Measurements from ENCODE around the gene TAP2. TPM values are rescaled to one million over a fixed set of nuclear protein-coding genes. Genes with fewer than 3 reads are reported as not detected.

Gene TAP2
- total RNA-seq (2021; fragmentation: NEBNext Ultra II Directional; extraction: Animal tissue kit (Norgen Biotek cat#: 25700)) = 10 to 100 TPM; 25.3 to 47.5 (median 39.2) TPM
- long read RNA-seq, partial matches to known transcripts = 0 of 1 reads
- long read RNA-seq, other reads (novel, unspliced or antisense) = 1 of 1 reads

DNA sequence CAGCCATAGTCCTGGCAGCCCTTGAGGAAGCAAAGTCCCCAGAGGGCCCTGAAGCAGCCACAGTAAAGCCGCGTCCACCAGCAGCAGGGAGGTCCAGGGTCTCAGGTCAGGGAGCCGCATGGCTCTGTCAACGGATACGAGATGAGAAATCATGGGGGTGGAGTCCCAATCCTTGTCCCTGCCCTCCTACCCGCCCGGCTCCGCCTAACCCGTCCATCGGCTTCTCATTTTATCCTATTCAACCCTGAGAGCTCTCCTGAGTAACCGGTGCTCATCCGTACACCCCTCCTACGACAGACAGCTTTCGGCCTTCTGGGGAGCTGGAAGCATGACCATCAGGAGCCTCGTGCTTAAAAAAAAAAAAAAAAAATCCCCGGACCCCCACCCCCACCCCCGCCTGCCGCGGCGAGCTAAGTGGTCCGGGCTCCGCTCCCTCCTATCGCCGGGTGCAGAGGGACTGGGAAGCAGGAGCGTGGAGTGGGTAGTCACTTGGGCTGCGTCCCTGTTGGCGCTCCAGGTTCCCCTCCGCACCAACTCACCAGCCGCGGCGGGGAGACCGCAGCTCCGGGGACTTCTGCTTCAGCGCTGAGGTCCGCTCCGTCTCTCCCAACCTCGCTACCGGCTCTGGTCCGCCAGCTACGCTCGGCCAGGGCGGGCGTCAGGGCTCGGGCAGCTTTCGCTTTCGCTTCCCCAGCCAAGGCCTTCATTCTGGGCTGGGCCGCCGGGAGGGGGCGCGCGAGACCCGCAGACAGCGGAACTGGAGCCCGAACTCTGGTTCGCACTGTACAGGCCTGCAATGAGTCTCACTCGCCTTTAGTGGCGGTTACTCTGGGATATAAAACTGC, at the start of gene TAP2:
Gene TAP2 (minus strand): TSS at position 626 of the 845 bp plus-strand sequence. CDS start 506 bp downstream, at position 120.
- peaks cover 22% of the 10 kb centered on the region for H3K36me3 Mint-ChIP-seq (ENCODE audit: low read depth)
- peaks cover 3% of the 10 kb centered on the region; the same call in 1 of the 2 replicates for H3K27me3 Mint-ChIP-seq (ENCODE audit: insufficient read depth)
- H3K4me3 Mint-ChIP-seq = peak within 1 kb of the TSS; percentile 88
- no peaks in the 10 kb centered on the region for H3K9me3 Mint-ChIP-seq
- H3K27ac Mint-ChIP-seq = peak within 1 kb of the TSS; percentile 85
- DNase-seq = peak; percentile 91
- TF ChIP-seq, protein P1, sequence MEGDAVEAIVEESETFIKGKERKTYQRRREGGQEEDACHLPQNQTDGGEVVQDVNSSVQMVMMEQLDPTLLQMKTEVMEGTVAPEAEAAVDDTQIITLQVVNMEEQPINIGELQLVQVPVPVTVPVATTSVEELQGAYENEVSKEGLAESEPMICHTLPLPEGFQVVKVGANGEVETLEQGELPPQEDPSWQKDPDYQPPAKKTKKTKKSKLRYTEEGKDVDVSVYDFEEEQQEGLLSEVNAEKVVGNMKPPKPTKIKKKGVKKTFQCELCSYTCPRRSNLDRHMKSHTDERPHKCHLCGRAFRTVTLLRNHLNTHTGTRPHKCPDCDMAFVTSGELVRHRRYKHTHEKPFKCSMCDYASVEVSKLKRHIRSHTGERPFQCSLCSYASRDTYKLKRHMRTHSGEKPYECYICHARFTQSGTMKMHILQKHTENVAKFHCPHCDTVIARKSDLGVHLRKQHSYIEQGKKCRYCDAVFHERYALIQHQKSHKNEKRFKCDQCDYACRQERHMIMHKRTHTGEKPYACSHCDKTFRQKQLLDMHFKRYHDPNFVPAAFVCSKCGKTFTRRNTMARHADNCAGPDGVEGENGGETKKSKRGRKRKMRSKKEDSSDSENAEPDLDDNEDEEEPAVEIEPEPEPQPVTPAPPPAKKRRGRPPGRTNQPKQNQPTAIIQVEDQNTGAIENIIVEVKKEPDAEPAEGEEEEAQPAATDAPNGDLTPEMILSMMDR (IDR thresholded peaks at IDR 0.05) = peak; percentile 97
- H3K4me1 Mint-ChIP-seq (ENCODE audit: low read depth) = peaks cover 41% of the 10 kb centered on the region

DNA sequence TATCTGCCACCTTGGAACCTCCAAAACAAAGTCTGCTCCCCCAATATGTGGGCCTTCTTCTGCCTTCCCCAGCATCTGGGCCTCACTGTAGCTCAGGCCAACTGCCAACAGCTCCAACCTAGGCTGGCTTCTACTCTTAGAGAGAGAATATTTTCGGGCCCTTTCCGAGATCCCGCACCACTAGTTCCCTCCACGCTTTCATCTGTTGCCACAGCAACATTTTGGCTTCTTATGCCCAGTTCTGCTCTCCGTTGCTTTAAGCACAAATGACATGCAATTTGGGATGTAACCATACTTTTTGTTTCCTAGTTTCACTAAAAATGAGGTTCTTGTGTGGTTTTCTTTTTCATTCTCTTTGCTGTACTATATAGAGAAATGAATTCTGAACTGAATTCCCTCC, 49.1 kb upstream of the TAP2 start:
- no peaks in the 10 kb centered on the region for H3K9me3 Mint-ChIP-seq
- no peak for DNase-seq
- H3K27ac Mint-ChIP-seq = no peak overlapping the region
- H3K27me3 Mint-ChIP-seq (ENCODE audit: insufficient read depth) = no peaks in the 10 kb centered on the region; the same call in none of the 2 replicates
- H3K4me3 Mint-ChIP-seq = no peak overlapping the region
- no peaks in the 10 kb centered on the region for H3K36me3 Mint-ChIP-seq (ENCODE audit: low read depth)
- TF ChIP-seq, protein P1 (IDR thresholded peaks at IDR 0.05) = no peak
- peaks cover 49% of the 10 kb centered on the region for H3K4me1 Mint-ChIP-seq (ENCODE audit: low read depth)

- peaks cover 52% of the 10 kb centered on the region for H3K4me1 Mint-ChIP-seq (ENCODE audit: low read depth)
- DNase-seq = peak; percentile 86
- H3K27ac Mint-ChIP-seq = peak overlapping the region; percentile 61; the same call in 1 of the 2 replicates
- no peaks in the 10 kb centered on the region for H3K36me3 Mint-ChIP-seq (ENCODE audit: low read depth)
- TF ChIP-seq, protein P1 (IDR thresholded peaks at IDR 0.05) = no peak
- no peak overlapping the region for H3K4me3 Mint-ChIP-seq
- H3K27me3 Mint-ChIP-seq (ENCODE audit: insufficient read depth) = no peaks in the 10 kb centered on the region; the same call in none of the 2 replicates
- no peaks in the 10 kb centered on the region for H3K9me3 Mint-ChIP-seq
These were observed 48.3 kb upstream of the TAP2 start for GRCh38 chr6:32886681-32887383.

- H3K27ac Mint-ChIP-seq = no peak overlapping the region
- no peak overlapping the region for H3K4me3 Mint-ChIP-seq
- TF ChIP-seq, protein P1 (IDR thresholded peaks at IDR 0.05) = peak; percentile 83
- H3K36me3 Mint-ChIP-seq (ENCODE audit: low read depth) = no peaks in the 10 kb centered on the region
- H3K9me3 Mint-ChIP-seq = no peaks in the 10 kb centered on the region
- H3K4me1 Mint-ChIP-seq (ENCODE audit: low read depth) = peaks cover 52% of the 10 kb centered on the region
- DNase-seq = peak; percentile 61
- H3K27me3 Mint-ChIP-seq (ENCODE audit: insufficient read depth) = peaks cover 1% of the 10 kb centered on the region
These were observed 47.3 kb upstream of the TAP2 start for GRCh38 chr6:32885698-32886286.

GRCh38 chr6:32883789-32884188, 45.2 kb upstream of the TAP2 start:
- peaks cover 10% of the 10 kb centered on the region for H3K27me3 Mint-ChIP-seq (ENCODE audit: insufficient read depth)
- no peaks in the 10 kb centered on the region for H3K36me3 Mint-ChIP-seq (ENCODE audit: low read depth)
- no peaks in the 10 kb centered on the region for H3K9me3 Mint-ChIP-seq
- peaks cover 43% of the 10 kb centered on the region for H3K4me1 Mint-ChIP-seq (ENCODE audit: low read depth)
- H3K4me3 Mint-ChIP-seq = no peak overlapping the region
- TF ChIP-seq, protein P1 (IDR thresholded peaks at IDR 0.05) = no peak
- no peak overlapping the region for H3K27ac Mint-ChIP-seq
- no peak for DNase-seq

Data from HFFc6 (cell line).